Thyroid gland (tissue), 4 donors: Measurements from ENCODE around the gene CCDC71L.

Source experiments
- POLR2A ChIP-seq, 2 donors: fragments of 450-650 bp; IDR thresholded peaks; one replicate each; pipeline ENCODE4 v1.6.1; 2017; ENCODE audit warnings: antibody characterized with exemption in 2 of 2, mild to moderate bottlenecking in 2 of 2, moderate library complexity in 1 of 2
- TF ChIP-seq, protein P1 (sequence below), 6 experiments: fragments of 200-600 bp in 3 of 6; fragments of 450-650 bp in 3 of 6; sonication (generic) in 3 of 6; IDR thresholded peaks; one replicate each; pipeline ENCODE4 v1.5.1; 2016 to 2019; ENCODE audit warnings: antibody characterized with exemption in 6 of 6, mild to moderate bottlenecking in 2 of 6, inconsistent platforms in 1 of 6, moderate library complexity in 1 of 6

DNA sequence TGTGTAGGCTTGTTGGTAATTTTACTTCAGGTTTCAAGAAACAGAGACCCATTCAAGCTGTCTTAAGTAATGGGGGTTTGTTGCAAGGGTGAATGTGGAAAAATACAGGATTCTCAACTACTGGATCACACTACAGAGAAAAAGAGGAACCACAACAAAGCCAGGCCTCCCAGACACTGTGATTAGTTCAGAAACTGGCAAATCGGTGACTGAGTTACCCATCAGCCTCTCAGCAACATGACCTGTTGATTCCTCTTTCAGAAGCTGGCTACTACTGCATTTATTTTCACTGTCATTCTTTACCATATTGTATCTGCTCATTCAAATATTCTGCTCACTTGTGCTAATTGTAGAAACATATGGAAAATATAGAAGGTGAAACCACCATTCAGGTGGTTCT lies 16.0 kb downstream of the CCDC71L start:
- TF ChIP-seq, protein P1, sequence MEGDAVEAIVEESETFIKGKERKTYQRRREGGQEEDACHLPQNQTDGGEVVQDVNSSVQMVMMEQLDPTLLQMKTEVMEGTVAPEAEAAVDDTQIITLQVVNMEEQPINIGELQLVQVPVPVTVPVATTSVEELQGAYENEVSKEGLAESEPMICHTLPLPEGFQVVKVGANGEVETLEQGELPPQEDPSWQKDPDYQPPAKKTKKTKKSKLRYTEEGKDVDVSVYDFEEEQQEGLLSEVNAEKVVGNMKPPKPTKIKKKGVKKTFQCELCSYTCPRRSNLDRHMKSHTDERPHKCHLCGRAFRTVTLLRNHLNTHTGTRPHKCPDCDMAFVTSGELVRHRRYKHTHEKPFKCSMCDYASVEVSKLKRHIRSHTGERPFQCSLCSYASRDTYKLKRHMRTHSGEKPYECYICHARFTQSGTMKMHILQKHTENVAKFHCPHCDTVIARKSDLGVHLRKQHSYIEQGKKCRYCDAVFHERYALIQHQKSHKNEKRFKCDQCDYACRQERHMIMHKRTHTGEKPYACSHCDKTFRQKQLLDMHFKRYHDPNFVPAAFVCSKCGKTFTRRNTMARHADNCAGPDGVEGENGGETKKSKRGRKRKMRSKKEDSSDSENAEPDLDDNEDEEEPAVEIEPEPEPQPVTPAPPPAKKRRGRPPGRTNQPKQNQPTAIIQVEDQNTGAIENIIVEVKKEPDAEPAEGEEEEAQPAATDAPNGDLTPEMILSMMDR (IDR thresholded peaks at IDR 0.05) = no peak
- no peak for TF ChIP-seq POLR2A (IDR thresholded peaks at IDR 0.05)
